HG03575 (cell line): ENCODE data around the gene NSMCE1.
"Not testable (repeated sequence)": the region's sequence is repeated elsewhere in the genome, so short reads cannot be mapped to it uniquely, and the experiment has no call there.

Source experiments
- ATAC-seq: cut with Tn5 transposase; IDR thresholded peaks from one replicate; pipeline ENCODE4 v1.9.1; 2021; ENCODE audit not compliant: unreplicated experiment, insufficient number of reproducible peaks, low FRiP score; ENCODE audit errors: extremely low read depth

Gene NSMCE1

DNA sequence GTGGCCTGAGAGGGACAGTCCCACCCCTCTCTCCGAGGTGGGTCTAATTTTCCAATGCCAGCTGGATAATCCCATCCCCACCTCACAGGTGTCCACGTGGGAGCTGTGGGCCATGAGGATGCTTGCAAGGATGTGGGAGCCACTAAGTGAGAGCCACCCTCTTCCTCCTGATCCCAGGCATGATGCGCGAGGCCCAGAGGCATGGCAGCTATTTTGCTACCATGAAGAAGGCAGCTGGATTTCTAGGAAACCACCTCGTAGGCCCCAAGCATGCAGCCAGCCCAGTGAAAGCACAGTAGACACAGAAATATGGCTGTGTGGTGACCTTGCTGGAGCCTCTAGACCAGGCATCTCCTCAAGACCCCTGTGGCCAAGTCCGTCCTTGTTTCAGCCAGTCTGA lies 44.9 kb downstream of the NSMCE1 start:
- ATAC-seq = no peak

GRCh38 chr16:27223226-27223610 lies 45.4 kb downstream of the NSMCE1 start:
- ATAC-seq = no peak

- no peak for ATAC-seq
These were observed 46.0 kb downstream of the NSMCE1 start for GRCh38 chr16:27222249-27223225.

DNA sequence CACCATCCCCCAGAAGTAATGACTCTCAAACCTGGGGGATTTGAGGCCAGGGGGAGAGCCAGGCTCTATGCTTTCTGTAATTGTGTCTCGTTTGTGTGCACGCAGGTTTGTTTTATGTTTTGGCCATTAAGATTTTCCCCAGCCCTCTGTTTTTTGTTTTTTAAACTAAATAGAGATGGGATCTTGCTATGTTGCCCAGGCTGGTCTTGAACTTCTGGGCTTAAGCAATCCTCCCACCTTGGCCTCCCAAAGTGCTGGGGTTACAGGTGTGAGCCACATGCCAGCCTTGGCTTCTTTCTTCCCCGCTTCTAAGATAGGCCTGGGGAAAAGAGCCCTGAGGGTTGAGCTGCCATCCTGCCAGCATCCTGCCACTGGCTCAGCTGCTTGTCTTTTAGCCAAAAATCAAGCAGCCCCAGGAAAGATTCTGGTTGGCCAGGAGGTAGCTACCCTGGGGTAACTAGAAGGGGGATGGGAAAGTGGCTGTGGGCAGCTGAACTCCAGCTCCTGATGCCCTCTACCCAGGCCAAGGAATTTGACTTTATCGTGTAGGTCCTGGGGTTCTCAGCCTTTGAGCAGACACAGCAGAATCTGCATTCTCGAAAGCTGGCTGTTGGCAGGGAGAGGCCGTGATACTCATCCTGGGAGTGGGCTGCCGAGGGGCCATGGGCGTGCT lies 46.9 kb downstream of the NSMCE1 start:
- ATAC-seq = no peak

GRCh38 chr16:27220991-27221390 lies 47.6 kb downstream of the NSMCE1 start:
- ATAC-seq = no peak

GRCh38 chr16:27220527-27220926 lies 48.0 kb downstream of the NSMCE1 start:
- ATAC-seq = no peak

- no peak for ATAC-seq
These were observed 48.5 kb downstream of the NSMCE1 start for GRCh38 chr16:27220120-27220519.

GRCh38 chr16:27219161-27219560 lies 49.4 kb downstream of the NSMCE1 start:
- ATAC-seq = no peak

GRCh38 chr16:27218756-27219155 lies 49.8 kb downstream of the NSMCE1 start:
- ATAC-seq = no peak

DNA sequence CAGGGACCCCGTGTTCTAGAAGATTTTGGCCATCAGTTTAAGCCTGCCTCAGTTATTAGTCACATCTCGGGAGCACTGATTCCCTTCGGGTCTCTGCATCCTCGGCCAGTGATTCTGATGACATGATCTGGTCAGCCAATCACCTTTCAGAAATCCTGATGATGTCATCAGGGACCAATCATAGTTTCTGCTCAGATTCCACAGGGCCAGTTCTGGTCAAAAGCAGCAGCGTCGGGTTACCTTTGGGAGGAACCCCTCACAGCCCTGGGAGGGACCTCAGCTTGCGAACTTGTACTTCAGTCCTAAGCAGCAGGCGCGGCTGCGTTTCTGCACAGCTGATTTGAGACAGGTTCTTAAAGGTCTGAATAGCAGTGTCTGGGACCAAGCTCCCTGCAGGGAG lies 51.3 kb downstream of the NSMCE1 start:
- no peak for ATAC-seq

- no peak for ATAC-seq
These were observed 52.2 kb downstream of the NSMCE1 start for GRCh38 chr16:27216297-27216885.

- ATAC-seq = no peak
These were observed 52.9 kb downstream of the NSMCE1 start for GRCh38 chr16:27215660-27216059.

- no peak for ATAC-seq
These were observed 54.2 kb downstream of the NSMCE1 start for GRCh38 chr16:27214084-27214961.

DNA sequence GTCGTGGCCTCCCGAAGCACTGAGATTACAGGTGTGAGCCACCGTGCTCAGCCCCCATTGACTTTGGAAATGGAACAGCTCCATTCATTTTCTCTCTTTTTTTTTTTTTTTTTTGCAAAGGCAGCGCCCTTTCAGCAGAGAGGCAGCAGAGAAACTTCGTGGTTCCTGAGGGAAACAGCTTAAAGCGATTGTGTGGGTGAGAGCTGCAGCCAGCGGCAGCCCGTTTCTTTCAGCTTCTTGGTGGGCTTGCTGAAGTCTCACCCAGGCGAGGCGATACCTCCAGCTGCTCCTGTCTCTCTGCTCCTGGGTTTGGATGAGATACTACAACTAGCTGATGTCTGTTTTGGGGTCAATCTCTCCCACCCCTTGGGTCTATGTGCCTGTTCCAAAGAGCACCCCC lies 57.5 kb downstream of the NSMCE1 start:
- ATAC-seq = no peak

DNA sequence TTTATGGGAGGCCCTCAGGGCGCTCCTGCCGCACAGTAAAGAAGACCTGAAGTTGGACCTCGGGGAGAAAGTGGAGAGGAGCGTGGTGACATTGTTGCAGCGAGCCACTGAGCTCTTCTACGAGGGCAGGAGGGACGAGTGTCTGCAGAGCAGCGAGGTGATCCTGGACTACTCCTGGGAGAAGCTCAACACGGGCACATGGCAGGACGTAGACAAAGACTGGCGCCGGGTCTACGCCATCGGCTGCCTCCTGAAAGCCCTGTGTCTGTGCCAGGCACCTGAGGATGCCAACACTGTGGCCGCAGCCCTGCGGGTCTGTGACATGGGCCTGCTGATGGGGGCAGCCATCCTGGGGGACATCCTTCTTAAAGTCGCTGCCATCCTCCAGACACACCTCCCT lies 58.4 kb downstream of the NSMCE1 start:
- ATAC-seq = no peak

DNA sequence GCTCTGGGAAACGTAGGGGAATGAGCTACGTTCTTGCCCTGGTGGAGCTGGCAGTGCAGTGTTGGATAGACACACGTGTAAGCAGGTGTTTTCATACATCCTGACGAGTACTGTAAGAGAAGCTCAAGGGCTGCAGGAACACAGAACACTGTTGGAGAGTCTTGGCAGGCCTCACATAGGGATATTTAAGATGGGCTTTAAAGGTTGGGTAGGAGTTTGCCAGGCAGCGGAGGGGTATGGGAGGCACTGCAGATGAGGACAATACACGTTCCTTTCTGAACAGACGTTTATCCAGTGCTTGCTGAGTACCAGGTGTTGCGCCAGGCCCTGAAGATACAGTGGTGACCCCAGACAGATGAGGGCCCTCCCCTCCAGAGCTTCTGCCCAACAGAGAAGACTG lies 59.0 kb downstream of the NSMCE1 start:
- no peak for ATAC-seq

DNA sequence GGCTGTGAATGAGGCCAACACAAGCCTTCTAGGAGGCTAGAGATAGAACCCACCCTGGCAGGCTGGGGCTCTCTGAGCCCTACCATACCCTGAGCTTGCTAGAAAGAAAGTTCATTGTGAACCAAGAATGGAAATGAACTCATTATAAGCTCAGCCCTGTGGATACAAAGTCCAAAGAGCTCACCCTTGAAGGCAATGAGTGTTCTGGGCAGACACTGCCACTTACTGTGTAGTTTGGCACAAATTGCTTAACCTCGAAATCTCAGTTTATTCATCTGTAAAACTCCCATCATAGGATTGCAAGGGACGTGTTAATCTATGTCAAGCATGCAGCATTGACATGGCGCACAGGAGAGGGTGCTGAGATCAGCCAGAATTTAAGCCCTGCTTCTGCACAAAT lies 59.8 kb downstream of the NSMCE1 start:
- ATAC-seq = no peak

DNA sequence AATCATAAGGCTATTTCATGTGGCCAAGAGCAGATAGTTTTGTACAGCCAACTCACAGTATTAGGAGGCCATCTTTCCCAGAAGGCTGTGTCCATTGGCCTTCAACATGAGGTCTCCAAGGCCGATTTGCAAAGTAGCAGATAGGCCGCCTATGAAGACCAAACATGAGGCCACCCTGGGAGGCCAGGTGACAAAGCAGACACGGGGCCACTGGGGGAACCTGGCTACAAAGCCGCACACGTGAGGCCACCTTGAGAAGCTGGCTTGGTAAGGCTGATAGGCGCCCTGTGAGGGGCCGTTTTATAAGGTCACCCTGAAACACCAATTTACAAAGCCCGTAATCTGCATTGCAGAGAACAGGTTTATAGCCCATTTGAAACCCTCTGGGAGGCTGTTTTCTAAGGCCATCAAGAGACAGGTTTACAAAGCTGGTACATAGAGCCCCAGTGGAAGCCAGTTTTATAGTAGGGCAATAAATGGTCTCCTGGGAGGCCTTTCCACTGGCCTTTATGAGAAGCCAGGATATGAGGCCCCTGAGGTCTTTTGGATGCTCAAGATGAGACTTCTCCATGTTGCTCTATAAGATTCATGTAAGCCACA lies 60.4 kb downstream of the NSMCE1 start:
- no peak for ATAC-seq

DNA sequence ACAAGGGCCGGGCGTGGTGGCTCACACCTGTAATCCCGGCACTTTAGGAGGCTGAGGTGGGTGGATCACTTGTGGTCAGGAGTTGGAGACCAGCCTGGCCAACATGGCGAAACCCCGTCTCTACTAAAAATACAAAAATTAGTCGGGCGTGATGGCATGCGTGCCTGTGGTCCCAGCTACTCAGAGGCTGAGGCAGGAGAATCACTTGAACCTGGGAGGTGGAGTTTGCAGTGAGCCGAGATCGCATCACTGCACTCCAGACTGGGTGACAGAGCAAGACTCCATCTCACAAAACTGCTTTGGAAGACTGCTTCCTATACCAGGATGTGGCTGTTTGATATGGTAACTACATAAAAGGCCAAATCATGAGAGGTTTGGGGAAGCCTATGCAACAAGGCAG lies 61.5 kb downstream of the NSMCE1 start:
- not testable (repeated sequence) for ATAC-seq
